ENCODE results near the gene CPPED1.

CPPED1 gene

DNA sequence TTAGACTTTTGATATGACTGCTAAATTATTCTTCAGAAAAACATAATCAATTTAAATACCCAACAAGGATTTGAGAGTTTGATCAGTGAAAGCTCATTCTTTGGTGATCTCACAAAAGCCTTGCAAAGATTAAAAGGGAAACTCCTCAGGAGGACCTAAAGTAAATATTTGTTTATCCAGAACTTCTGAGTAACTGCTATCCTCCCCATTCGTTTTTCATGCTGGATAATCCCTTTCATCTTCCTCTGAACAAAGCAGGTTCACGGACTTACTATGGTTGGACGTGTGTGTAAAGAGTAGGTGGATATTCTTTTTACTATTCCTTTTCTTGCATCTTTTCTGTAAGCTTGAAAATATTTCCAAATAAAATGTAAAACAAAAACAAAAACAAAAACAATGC is 124.7 kb downstream of the CPPED1 start:
- no peak for DNase-seq

DNA sequence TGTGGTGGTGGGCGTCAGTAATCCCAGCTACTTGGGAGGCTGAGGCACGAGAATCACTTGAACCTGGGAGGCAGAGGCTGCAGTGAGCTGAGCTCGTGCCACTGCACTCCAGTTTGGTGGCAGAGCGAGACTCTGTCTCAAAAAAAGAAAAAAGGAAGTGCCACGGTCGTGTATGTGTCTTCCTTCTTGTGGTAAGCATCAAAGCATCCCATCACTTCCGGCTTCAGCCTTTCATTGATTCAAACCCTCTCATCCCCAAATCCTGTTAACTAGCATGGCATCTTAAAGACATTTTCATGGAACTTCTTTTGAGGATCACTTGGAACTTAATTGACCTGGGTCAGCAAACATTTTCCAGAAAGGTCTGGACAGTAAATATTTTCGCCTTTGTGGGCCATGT is 126.2 kb downstream of the CPPED1 start:
- no peak for DNase-seq

DNA sequence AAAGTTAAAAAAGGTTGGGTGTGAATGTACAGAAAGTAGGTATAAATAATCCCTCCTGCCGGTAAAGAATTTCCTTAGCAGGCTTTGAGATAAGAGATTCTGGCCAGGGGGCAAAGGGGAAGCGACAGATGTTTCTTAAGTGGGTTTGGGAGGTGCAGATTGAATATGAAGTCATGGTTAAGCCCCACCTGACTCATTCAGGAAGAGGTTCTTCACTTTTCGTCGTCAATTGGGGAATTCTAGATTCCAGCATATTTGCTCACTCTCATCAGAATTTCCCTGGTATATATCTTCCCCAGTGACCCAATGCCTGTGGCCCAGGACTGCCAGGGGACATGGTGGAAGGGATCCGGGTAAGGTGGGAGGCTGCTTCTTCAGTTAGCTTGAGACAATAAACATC is 127.8 kb downstream of the CPPED1 start:
- no peak for DNase-seq

DNA sequence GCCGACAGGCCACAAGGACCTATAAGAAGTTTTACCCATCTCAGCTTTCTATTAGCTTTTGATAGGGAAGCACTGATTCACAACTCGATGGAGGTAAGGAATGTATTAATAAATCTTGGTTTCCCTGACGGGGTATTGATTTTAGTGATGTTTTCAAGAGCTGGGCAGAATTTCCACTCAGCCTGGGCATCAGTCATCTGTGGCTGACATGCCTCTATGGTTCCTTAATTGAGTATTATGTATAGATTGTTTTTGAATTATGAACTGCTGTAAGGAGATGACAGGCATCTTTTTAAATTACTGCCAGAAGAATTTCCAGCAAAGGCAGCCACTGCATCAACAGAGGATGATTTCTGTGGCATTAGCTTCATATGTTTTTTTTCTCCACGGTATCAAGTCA is 128.6 kb downstream of the CPPED1 start:
- no peak for DNase-seq

DNA sequence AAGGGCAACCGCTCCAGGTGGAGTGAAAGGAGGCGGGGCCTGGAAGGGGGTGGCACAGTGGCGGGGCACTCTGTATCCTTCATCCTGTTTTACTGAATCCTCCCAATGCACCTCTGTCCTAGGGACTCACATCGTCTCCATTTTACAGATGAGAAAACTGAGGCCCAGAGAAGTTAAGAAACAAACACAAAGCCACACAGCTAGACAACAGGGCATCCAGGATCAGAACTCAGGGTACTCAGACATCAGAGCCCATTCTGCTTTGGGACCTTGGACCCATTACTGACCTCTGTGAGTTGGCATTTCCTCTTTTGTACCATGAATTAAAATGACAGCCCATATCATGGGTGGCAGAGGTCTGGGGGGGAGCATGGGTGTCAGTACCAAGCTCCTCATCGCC is 129.2 kb downstream of the CPPED1 start:
- DNase-seq = no peak

DNA sequence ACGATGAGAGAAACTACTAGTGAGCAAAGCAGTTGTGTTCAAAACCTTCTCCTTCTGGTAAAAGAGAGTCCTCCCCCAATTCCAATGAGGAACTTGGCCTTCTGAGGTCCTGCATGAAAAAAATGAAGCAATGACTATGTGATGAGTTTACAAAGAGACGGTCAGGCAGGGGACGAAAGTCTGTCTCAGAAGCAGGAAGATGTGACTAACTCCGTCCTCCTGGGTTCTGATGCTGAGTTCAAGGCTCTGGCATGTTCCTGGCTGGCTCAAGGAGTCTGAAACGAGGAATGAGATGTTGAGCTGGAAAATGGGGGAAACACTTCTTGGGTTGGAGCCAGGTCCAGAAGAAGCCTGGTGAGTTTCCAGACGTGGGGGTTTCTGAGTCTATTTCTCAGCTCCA is 129.6 kb downstream of the CPPED1 start:
- DNase-seq = no peak

DNA sequence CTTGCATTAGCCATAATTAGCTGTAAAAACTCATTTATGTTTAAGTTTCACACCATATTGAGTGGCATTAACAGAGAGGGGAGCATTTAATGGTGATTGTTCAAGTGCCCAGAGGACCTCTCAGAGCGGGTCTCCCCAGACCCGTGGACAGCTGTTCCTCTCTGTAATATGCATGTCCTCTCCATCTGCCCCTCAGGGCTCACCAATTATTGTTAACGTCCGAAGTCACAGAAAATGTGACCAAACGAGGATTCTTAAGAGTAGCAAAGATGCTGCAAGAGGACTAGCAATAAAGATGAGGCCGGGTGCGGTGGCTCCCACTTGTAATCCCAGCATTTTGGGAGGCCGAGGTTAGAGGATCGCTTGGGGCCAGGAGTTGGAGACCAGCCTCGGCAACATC is 130.2 kb downstream of the CPPED1 start:
- DNase-seq = no peak

DNA sequence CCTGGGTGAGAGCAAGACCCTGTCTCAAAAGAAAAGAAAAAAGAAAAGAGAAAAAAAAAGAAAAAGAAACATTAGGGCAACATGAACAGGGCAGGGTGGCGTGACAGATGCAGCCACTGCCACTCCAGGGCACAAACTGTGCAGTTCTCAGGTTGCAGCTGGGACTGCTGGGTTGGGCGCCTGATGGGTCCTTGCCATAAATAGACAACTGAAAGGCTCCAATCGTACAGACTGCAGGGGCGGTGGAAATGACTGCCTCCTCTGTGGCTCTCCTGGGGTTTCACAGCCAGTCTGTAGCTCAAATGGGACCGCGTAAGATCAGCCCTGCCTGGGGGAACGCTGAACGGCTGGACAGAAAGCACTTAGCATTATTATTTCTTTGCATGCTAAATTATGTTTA is 130.7 kb downstream of the CPPED1 start:
- DNase-seq = no peak

DNA sequence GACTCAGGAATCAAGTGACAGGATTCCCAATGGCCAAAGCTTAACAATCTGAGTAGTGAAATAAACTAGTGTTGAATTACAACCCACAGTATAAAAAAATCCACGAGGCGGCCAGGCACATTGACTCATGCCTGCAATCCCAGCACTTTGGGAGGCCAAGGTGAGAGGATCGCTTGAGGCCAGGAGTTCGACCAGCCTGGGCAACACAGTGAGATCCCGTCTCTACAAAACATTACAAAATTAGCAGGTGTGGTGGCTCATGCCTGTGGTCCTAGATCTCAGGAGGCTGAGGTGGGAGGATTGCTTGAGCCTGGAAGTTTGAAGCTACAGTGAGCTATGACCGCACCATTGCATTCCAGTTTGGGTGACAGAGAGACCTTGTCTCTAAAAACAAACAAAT is 133.8 kb downstream of the CPPED1 start:
- DNase-seq = no peak

DNA sequence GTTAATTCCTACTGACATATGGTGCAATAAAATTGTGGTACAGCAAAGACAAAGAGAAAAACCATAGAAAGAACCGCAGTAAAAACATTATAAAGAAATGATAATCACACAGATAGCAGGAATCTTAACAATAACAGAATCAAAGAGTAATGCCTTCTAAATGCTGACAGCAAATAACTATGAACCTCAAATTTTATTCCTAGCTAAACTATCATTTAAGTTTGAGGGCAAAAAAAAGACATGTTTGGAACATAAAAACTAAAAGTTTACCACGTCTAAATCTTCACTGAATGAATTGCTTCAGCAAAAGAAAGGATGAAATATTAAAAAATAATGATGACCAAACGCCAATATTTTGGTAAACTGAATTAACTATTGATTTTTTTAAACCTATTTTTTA is 135.8 kb downstream of the CPPED1 start:
- DNase-seq = no peak

DNA sequence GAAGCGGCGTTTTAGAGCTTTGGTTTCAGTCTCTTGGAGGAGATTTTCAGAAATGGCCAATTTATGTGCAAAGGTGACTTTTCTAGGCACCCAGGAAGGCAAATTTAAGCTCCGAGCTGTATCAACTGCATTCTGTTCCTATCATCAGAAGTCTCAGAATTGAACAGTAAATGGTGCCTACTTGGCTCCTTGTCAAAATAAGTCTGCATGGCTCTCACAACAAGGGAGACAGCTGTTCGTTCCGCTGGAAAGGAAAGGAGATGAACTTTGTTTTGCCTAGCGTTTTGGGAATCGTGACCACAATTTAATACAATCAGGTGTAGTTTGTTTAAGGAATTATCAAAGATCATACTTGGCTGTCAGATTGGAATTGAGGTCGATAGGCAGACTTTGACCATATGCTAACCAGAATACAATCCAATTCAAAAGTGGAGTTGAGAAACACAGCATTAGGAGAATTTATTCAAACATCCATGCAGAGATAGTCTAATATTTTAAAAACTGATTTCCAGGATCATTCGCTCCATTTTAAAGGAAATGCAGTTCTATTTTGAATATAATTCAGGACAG is 139.4 kb downstream of the CPPED1 start:
- no peak for DNase-seq

DNA sequence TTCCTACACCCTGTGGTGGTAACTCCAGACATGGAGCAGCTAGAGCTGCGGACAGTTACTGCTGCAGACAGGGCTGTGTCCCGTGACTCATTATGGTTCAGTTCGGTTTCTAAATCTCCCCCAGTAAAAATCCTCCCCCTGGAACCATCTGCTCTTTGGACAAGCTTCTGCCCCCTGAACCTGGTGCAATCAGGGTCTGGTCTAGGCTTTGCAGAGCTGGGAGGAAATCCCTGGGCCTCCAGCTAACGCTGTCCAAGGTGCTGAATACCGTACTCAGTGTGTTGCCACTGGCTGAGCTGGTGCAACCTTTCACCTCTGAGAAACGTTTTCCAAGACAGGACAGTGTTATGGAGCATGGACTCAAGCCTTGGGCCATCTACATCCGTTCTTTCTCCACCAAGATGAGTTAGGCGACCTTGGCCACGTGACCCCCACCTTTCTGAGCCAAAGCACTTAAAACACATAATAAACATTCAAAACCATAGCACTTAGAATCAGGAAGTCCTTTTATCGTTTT is 142.0 kb downstream of the CPPED1 start:
- DNase-seq = no peak

DNA sequence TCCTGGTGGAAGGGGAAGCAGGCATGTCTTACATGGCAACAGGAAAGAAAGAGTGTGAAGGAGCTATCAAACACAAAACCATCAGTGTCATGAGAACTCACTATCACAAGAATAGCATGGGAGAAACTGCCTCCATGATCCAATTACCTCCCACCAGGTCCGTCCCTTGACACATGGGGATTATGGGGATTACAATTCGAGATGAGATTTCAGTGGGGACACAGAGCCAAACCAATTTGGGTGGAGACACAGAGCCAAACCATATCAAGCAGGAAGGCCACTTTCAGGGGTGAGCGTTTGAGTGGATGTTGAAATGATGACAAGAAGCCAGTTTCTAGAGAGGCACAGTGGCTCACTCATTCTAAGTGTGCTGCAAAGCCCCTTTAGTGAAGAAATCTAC is 143.8 kb downstream of the CPPED1 start:
- DNase-seq = no peak

DNA sequence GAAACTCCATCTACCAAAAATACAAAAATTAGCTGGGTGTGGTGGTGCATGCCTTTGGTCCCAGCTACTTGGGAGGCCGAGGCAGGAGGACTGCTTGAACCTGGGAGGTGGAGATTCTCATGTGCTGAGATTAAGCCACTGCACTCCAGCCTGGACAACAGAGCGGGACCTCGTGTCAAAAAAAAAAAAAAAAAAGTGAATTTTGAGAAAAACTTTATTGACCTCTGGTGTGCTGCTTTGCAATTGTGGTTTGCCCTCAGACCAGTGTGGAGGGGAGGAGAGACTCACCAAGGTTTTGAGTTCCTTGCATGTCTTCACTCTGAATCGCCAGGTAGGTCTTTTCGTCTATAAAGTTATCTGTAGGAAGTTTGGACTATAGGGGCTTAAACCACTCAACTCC is 145.2 kb downstream of the CPPED1 start:
- no peak for DNase-seq

DNA sequence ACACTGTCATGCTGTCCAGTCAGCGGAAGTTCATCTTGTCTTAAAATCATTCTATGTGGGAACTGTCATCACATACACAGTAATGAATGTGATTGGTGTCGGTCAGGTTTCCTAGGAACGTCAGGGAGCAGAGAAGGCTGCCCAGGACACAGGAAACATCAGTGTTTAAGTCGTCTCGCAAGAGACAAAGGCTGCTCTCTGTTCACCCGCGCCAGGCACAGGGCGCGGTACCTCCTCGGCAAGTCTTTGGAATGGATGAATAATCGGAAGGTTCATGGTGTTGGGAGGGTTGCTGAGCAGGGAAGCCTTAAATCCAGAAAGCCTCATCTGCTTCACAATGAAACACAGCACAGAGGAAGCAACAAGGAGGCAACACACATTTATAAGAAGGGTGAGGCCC is 148.2 kb downstream of the CPPED1 start:
- DNase-seq = no peak

DNA sequence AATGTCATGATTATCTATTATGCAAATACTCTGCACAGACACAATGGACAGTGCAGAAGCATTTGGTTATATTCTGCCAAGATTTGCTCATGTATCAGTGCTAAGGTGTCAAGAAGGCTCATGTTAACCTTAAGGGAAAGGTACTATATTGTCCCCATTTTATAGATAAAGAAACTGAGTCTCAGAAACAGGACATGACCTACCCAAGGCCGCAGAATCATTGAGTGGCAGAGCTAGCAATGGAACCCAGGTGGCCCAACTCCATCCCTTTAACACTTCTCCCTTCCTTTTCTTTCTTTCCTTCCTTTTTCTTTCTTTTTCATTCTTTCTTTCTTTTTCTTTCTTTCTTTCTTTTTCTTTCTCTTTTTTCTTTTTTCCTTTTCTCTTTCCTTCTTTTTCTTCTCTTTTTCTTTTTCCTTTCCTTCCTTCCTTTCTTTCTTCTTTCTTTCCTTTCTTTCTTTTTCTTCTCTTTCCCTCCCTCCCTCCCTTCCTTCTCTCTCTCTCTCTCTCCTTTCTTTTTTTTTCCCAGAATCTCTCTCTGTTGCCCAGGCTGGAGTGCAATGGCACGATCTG is 149.8 kb downstream of the CPPED1 start:
- DNase-seq = no peak

DNA sequence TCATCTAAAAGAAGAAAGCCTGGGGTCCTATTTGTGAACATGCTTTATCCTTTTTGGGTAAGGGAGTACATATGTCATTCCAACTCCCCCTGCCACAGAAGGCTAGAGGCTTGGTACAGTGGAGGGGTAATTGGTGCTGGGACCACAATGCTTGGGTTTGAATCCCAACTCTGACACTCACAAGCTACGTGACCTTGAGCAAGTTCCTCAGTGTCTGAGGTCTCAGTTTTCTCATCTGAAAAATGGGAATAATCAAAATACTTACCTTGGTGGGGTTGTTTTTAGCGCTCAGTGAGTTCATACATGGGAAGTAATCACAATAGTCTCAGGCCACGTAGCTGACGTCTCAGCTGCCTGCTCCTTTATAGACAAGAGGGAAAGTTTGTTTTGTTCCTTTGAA is 150.8 kb downstream of the CPPED1 start:
- no peak for DNase-seq

DNA sequence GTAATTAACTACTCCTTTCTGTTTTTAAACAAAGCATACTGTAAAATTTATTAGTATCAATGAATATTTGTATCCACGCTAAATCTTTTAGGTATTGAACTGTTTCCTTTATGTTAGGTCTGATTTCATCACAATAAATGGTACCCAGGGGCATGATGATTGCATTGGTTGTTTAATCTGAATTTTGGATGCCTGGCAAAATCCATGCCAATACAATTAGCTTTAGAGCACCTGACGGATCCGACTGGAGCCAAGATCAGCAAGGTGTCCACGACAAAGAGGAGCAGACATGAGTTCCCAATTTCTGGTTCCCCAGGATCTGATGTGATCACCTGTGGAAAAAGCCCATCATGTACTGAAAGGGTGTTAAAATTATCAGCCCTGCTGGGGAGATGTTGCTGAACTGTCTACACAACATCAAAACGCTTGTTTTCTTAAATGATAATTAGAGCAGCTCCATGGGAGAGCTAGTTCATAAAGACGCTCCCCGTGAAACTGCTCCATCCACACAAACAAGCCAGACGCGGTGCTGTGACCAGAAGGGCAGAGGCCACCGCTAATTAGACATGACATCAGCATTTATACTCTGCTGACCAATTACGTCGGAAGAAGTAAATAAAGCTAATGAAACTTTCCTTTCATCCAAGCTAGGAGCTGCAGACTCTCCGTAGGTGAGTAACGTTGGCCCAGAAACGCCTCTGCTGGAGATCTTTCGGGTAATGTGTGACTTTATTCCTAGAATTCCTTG is 151.7 kb downstream of the CPPED1 start:
- DNase-seq = no peak

DNA sequence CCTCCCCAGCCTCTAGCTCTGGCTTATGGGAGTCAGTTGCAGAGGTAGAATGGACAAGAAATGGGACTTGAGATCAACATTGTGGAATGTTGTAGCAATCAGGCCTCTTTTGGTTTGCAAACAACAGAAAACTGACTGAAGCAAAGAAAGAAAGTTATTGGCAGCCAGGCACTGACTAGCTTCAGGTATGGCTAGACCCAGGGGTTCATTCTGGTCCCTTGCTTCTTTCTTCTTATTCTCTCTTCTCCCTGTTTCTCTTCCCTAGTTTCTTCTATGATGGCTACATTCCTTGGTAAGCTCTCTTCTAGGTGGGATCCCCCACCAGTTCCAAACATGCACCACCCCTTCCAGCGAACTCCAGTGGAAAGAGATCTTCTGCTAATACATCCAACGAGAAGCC is 154.3 kb downstream of the CPPED1 start:
- no peak for DNase-seq

DNA sequence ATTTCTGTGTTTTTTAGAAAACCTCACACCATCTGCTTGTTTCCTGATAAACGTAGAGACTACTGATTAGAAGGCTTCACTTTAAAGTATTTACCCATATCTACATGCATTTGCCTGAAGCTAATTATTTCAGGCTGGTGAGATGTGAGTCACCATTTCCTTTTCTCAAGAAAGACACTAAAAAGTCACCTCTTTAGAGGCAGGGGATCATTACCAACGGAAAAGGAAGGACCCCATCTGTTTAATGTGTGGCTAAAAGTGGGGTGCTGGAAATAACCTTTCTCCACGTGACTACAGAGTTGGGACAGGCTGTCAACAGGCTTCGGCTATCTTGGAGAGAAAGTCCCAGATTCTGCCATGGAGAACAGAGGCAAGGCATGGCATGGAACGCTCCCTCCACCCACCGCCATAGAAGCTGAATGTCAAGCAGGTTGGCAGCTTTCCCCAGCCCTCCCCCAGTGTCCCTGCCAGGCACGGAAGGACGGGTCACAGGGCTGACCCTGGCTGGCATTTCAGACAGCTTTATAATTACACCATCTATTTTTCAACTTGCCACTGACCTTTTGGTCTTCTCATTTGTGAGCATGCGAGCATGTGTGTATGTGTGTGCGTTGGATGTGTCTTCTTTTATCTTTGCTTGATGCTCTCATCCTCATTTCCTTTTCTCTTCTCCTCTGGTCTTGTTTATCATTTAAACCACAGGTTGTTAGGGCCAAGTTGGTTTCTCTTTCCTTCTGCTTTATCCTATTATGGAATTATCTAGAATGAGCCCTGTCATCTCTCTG is 157.0 kb downstream of the CPPED1 start:
- no peak for DNase-seq

DNA sequence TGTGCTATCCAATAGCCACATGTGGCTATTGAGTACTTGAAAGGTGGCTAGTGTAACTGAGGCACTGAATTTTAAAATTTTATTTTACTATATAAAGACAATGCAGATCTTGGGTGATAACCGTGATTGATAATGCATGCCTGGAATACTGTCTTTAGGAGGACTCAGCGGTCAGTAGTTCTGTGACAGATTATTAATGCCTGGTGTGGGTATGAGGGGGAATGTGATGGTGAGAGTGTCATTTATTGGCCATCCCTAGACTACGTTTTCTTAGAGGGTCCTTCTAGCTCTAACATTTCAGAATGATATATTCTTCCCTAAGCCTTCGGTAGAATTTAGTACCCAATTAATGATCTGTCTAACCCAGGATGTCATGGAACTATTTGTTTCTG is 157.6 kb downstream of the CPPED1 start:
- no peak for DNase-seq

DNA sequence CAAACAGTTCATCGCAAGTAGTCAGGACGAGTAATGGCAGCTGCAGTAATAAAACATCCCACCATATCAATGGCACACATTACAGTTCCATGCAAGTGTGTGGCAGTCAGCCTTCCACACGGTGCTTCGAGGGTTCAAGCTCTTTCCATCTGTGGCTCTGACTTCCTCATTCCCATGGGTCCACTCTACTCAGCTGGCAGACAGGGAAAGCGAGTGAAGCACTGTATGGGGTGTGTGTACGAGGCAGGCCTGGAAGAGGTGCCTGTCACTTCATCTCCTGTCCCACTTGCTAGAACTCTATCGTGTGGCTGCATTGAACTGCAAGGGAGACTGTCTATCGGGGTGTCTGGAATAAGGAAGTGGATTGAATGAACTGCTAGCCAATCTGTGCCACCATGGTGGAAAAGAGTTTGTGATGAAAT is 160.6 kb downstream of the CPPED1 start:
- no peak for DNase-seq

DNA sequence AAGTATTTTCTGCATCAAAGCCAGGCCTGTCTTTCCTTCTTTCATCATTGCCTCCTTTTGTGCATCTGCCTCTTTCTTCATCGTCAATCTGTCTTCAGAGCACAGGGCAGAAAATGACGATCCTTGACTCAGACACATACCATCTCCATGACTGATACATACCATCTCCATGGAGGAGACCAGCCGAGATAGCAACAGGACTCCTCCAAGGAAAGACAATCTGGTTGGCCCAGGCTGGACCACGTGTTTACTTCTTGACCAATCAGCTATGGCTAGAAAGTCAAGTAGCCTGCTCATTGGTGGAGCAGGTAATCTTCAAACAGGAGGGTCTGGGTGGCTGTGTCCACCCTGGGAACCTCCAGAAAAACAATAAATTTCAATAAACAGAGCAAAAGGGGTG is 164.6 kb downstream of the CPPED1 start:
- DNase-seq = no peak

DNA sequence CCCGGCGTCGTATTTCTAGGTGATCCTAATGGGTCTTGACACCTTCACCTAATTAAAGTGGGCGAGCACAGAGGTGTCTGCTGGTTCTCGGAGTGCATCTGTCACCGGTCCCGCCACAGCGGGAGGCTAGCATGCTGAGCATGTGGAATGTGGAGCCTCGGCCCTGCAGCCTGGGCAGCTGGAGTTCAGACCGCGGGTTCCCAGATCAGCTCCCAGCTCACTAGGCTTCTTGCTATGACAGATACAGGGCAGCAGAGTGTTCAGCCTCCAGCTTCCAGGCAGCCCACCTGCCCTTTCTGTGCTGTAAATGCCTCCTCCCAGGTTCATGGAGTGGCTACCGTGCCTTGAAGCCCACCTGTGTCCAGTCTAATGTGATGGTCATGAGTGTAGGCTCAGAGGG is 166.7 kb downstream of the CPPED1 start:
- DNase-seq = no peak
